GM12875 (cell line): ENCODE results near the gene CDH13.

Experiments
- H3K4me3 ChIP-seq: one replicate; pipeline ENCODE4 v1.5.1; 2011; ENCODE audit warnings: low read depth, low read length, control low read depth
- CTCF ChIP-seq: IDR thresholded peaks from 2 replicates; pipeline ENCODE4 v1.5.1; 2011; ENCODE audit warnings: low read depth, mild to moderate bottlenecking, control low read depth, inconsistent platforms, low read length, moderate library complexity, borderline replicate concordance; ENCODE audit not compliant: insufficient read depth

Gene CDH13

GRCh38 chr16:82999711-83000110, 372.9 kb downstream of the CDH13 start:
- H3K4me3 ChIP-seq: no peak overlapping the region
- TF ChIP-seq CTCF: no peak

GRCh38 chr16:83002351-83003334, 375.9 kb downstream of the CDH13 start:
- TF ChIP-seq CTCF: no peak
- no peak overlapping the region for H3K4me3 ChIP-seq

- TF ChIP-seq CTCF: no peak
- H3K4me3 ChIP-seq: no peak overlapping the region
Measured at GRCh38 chr16:83004868-83005652, 378.3 kb downstream of the CDH13 start.

- H3K4me3 ChIP-seq: no peak overlapping the region
- no peak for TF ChIP-seq CTCF
Measured at GRCh38 chr16:83005653-83006160, 378.9 kb downstream of the CDH13 start.

- no peak for TF ChIP-seq CTCF
- H3K4me3 ChIP-seq: no peak overlapping the region
Measured at GRCh38 chr16:83010776-83011720, 384.3 kb downstream of the CDH13 start.

GRCh38 chr16:83011939-83012338, 385.2 kb downstream of the CDH13 start:
- no peak overlapping the region for H3K4me3 ChIP-seq
- TF ChIP-seq CTCF: no peak
